Gastrocnemius medialis (tissue), 4 donors: ENCODE measurements around the gene KHNYN. TPM values are rescaled to one million over a fixed set of nuclear protein-coding genes. Genes with fewer than 3 reads are reported as not detected.

Source experiments
- ATAC-seq, 2 donors: fragments of 150-250 bp; one replicate each; pipeline ENCODE4 v1.9.1; 2016
- DNase-seq, 2 donors: peaks; one replicate each; pipeline ENCODE4 v3.0.0-alpha.2; 2019
- H3K27ac ChIP-seq, 4 donors: fragments of 200-600 bp; sonication (generic); 1 replicate in 1 of 4; 2 replicates in 3 of 4; pipeline ENCODE4 v1.5.1; 2016 to 2018; ENCODE audit warnings: mild to moderate bottlenecking in 2 of 4, moderate library complexity in 1 of 4
- H3K27me3 ChIP-seq, 3 donors: fragments of 200-600 bp; sonication (generic) in 2 of 3; 1 replicate in 1 of 3; 2 replicates in 2 of 3; pipeline versions ENCODE4 v1.5.1 to v1.6.0; 2016 to 2019; ENCODE audit warnings: mild to moderate bottlenecking in 1 of 3, moderate library complexity in 1 of 3
- H3K36me3 ChIP-seq, 2 donors: fragments of 200-600 bp; sonication (generic) in 1 of 2; one replicate each; pipeline ENCODE4 v1.5.1; 2017 to 2018
- H3K4me1 ChIP-seq, 2 donors: fragments of 200-600 bp; sonication (generic) in 1 of 2; one replicate each; pipeline ENCODE4 v1.5.1; 2016 to 2017; ENCODE audit warnings: mild to moderate bottlenecking in 2 of 2
- H3K4me3 ChIP-seq, 4 donors: fragments of 200-600 bp; sonication (generic) in 3 of 4; 1 replicate in 1 of 4; 2 replicates in 3 of 4; pipeline ENCODE4 v1.5.1; 2016 to 2019; ENCODE audit warnings: mild to moderate bottlenecking in 2 of 4
- H3K9me3 ChIP-seq, 3 donors: fragments of 200-600 bp; sonication (generic) in 2 of 3; 1 replicate in 1 of 3; 2 replicates in 2 of 3; pipeline ENCODE4 v1.5.1; 2016 to 2019
- POLR2A ChIP-seq, 2 donors: fragments of 450-650 bp; IDR thresholded peaks; one replicate each; pipeline ENCODE4 v1.6.1; 2017; ENCODE audit warnings: antibody characterized with exemption in 2 of 2, mild to moderate bottlenecking in 2 of 2, moderate library complexity in 2 of 2
- in situ Hi-C, 4 donors: fragments of 200-750 bp; cut with MboI; loops; one replicate each; pipeline versions ENCODE4 v1.15.0 to v1.8.0; 2017; ENCODE audit warnings: low sequenced_read_pairs in 4 of 4
- intact Hi-C: fragments of 100-400 bp; cut with DNase I; formaldehyde crosslinking; loops from one replicate; pipeline ENCODE4 v1.15.1; 2023; ENCODE audit warnings: low total_unique reads
- total RNA-seq, 4 donors: library from RNA; depleted of rRNA; stranded (reverse); fragments of >200 nt; gene quantifications; one replicate each; pipeline versions ENCODE4 v1.1.0 to v1.2.3, GENCODE V29; 2016
- TF ChIP-seq, protein P1 (sequence below), 5 experiments: fragments of 450-650 bp in 3 of 5; fragments of 200-600 bp in 2 of 5; sonication (generic) in 2 of 5; IDR thresholded peaks in 4 of 5; conservative IDR thresholded peaks in 1 of 5; 1 replicate in 4 of 5; 2 replicates in 1 of 5; pipeline ENCODE4 v1.5.1; 2016 to 2019; ENCODE audit warnings: antibody characterized with exemption in 5 of 5, mild to moderate bottlenecking in 3 of 5, moderate library complexity in 3 of 5

The KHNYN gene
- total RNA-seq, 4 donors from 2014 or later = 35.1 to 50.5 (median 44.7) TPM

- ATAC-seq (no peak), DNase-seq (no peak)
- intact Hi-C loops = no loop called here
- no peak overlapping the region for H3K4me3 ChIP-seq
- H3K27me3 ChIP-seq = no peaks in the 10 kb centered on the region
- in situ Hi-C loops = no loop called here
- peaks cover 9 to 18% of the 10 kb centered on the region in 2 donors for H3K4me1 ChIP-seq
- TF ChIP-seq POLR2A (IDR thresholded peaks at IDR 0.05) = no peak
- TF ChIP-seq, protein P1, sequence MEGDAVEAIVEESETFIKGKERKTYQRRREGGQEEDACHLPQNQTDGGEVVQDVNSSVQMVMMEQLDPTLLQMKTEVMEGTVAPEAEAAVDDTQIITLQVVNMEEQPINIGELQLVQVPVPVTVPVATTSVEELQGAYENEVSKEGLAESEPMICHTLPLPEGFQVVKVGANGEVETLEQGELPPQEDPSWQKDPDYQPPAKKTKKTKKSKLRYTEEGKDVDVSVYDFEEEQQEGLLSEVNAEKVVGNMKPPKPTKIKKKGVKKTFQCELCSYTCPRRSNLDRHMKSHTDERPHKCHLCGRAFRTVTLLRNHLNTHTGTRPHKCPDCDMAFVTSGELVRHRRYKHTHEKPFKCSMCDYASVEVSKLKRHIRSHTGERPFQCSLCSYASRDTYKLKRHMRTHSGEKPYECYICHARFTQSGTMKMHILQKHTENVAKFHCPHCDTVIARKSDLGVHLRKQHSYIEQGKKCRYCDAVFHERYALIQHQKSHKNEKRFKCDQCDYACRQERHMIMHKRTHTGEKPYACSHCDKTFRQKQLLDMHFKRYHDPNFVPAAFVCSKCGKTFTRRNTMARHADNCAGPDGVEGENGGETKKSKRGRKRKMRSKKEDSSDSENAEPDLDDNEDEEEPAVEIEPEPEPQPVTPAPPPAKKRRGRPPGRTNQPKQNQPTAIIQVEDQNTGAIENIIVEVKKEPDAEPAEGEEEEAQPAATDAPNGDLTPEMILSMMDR (IDR thresholded peaks at IDR 0.05 in 4 of 5, conservative IDR thresholded peaks at IDR 0.05 in 1 of 5) = no peak
- H3K9me3 ChIP-seq = no peaks in the 10 kb centered on the region
- H3K36me3 ChIP-seq = no peaks in the 10 kb centered on the region
- H3K27ac ChIP-seq = no peak overlapping the region
Observed at GRCh38 chr14:24406416-24406815, 23.3 kb upstream of the KHNYN start.

DNA sequence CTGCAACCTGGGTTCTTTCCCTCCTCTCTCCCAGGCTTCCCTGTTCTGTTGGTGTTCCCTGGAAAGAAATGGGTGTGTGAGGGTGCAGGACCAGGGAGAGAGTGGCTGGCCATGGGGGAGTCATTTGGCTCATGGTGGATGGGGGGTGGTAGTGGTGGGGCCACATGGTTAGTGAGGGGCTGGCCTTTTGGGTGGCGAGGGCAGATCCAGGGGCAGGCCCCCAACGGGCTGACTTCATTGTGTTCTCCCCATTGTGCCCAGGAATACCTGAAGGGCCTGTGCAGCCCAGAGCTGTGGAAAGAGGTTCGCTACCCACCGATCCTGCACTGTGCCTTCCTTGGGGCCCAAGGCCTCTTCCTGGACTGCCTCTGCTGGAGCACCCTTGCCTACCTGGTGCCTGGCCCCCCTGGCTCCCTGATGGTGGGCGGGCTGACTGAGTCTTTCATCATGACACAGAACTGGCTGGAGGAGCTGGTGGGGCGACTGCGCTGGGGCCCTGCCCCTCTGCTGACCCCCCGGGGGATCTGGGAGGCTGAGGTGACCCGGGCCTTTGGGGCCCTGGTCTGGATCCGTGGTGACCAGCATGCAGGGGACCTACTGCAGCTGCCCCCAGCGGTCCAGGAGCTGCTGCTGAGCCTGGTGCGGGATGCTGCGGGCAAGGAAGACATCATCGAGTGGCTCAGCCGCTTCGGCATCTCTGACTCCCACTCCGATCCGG, 22.0 kb upstream of the KHNYN start:
- intact Hi-C loops = no loop called here
- TF ChIP-seq, protein P1 (IDR thresholded peaks at IDR 0.05 in 4 of 5, conservative IDR thresholded peaks at IDR 0.05 in 1 of 5) = no peak
- no peak for TF ChIP-seq POLR2A (IDR thresholded peaks at IDR 0.05)

GRCh38 chr14:24408764-24409163, 21.0 kb upstream of the KHNYN start:
- Histone ChIP-seq H3K9me3 (no peaks in the 10 kb centered on the region), H3K4me1 (peaks cover 0 to 3% of the 10 kb centered on the region in 2 donors), H3K4me3 (no peak overlapping the region), H3K27me3 (no peaks in the 10 kb centered on the region), H3K27ac (no peak overlapping the region), H3K36me3 (no peaks in the 10 kb centered on the region)
- DNase-seq (no peak), ATAC-seq (no peak)
- intact Hi-C loops (no loop called here), in situ Hi-C loops (no loop called here)
- TF ChIP-seq, protein P1 (IDR thresholded peaks at IDR 0.05 in 4 of 5, conservative IDR thresholded peaks at IDR 0.05 in 1 of 5) = no peak
- TF ChIP-seq POLR2A (IDR thresholded peaks at IDR 0.05) = no peak

More for the DNA sequence above, 22.0 kb upstream of the KHNYN start:
- no peaks in the 10 kb centered on the region for H3K36me3 ChIP-seq
- DNase-seq (no peak), ATAC-seq (no peak)
- no peaks in the 10 kb centered on the region for H3K27me3 ChIP-seq
- no peaks in the 10 kb centered on the region for H3K9me3 ChIP-seq
- H3K27ac ChIP-seq = no peak overlapping the region
- in situ Hi-C loops = no loop called here
- no peak overlapping the region for H3K4me3 ChIP-seq
- peaks cover 5 to 13% of the 10 kb centered on the region in 2 donors for H3K4me1 ChIP-seq

- no peaks in the 10 kb centered on the region for H3K27me3 ChIP-seq
- no peaks in the 10 kb centered on the region for H3K4me1 ChIP-seq
- H3K27ac ChIP-seq = no peak overlapping the region
- H3K36me3 ChIP-seq = no peaks in the 10 kb centered on the region
- no peak overlapping the region for H3K4me3 ChIP-seq
- in situ Hi-C loops (no loop called here), intact Hi-C loops (no loop called here)
- ATAC-seq (no peak), DNase-seq (no peak)
- TF ChIP-seq, protein P1 (IDR thresholded peaks at IDR 0.05 in 4 of 5, conservative IDR thresholded peaks at IDR 0.05 in 1 of 5) = no peak
- no peak for TF ChIP-seq POLR2A (IDR thresholded peaks at IDR 0.05)
- H3K9me3 ChIP-seq = no peaks in the 10 kb centered on the region
Observed at GRCh38 chr14:24409192-24409591, 20.6 kb upstream of the KHNYN start.
